Activated naive CD4-positive, alpha-beta T cell treated with anti-CD3 and anti-CD28 coated beads, Interleukin-2, amount 50 U/mL, for 72 hours (primary cell): Measurements from ENCODE around the gene ROBO4. TPM values are rescaled to one million over a fixed set of nuclear protein-coding genes. Genes with fewer than 3 reads are reported as not detected.

Experiments
- ATAC-seq, 2 donors: fragments of 150-1000 bp; cut with Tn5 transposase; 2 replicates each; pipeline ENCODE4 v1.10.0; 2021; ENCODE audit warnings: mild to moderate bottlenecking in 2 of 2, moderate library complexity in 2 of 2
- DNase-seq, 2 donors: peaks; one replicate each; pipeline ENCODE4 v3.0.0; 2021 to 2022; ENCODE audit warnings: low spot score in 2 of 2
- H3K27ac Mint-ChIP-seq, 2 donors: one replicate each; pipeline ENCODE4 v1.8.0; 2022; ENCODE audit warnings: mild to moderate bottlenecking in 2 of 2, mixed read lengths in 2 of 2
- H3K36me3 Mint-ChIP-seq, 2 donors: one replicate each; pipeline ENCODE4 v1.8.0; 2022; ENCODE audit warnings: mixed read lengths in 2 of 2
- H3K9me3 Mint-ChIP-seq, 2 donors: one replicate each; pipeline ENCODE4 v1.8.0; 2022; ENCODE audit warnings: mixed read lengths in 2 of 2
- total RNA-seq, 2 donors: library from RNA; stranded (reverse); gene quantifications; one replicate each; pipeline ENCODE4 v1.2.3, GENCODE V29; 2022

Gene ROBO4
- total RNA-seq, 2 donors from 2014 or later: not detected

DNA sequence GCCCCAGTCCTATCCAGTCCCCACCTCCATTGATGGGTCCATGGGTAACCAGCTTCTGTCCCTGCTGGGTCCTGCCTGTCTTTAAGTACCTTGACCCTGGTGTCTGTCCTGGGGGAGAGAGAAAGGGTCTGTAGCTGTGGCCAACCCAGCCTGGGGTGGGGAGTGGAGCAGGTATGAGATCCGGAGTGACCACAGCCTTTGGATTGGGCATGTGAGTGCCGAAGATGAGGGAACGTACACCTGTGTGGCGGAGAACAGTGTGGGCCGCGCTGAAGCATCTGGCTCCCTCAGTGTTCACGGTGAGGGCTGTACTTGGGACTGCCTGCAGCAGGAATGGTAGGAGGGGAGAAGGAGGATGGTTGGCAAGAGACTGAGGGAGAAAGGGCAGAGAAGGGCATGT lies 27.2 kb downstream of the ROBO4 start:
- Mint-ChIP-seq H3K9me3 (no peaks in the 10 kb centered on the region), H3K36me3 (peaks cover 0 to 9% of the 10 kb centered on the region in 2 donors), H3K27ac (no peak overlapping the region)
- no peak for ATAC-seq
- peak in 1 of 2 donors; percentile 50 for DNase-seq

DNA sequence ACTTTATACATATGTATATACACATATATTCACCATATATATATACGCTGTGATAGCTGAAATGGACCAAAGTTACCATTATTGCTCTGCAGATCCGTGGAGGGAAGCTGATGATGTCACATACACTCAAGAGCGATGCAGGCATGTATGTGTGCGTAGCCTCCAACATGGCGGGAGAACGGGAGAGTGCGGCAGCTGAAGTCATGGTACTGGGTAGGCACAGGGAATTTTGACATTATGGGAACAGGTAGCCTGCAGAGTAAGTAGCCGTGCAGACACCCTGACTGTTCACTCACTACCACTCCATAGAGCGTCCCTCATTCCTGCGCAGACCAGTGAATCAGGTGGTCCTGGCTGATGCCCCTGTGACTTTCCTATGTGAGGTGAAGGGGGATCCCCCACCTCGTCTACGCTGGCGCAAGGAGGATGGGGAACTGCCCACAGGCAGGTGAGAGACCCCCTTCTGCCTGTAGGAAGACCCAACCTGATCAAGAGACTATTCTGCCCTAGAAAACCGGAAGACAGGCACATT lies 27.7 kb downstream of the ROBO4 start:
- Mint-ChIP-seq H3K36me3 (peaks cover 0 to 9% of the 10 kb centered on the region in 2 donors), H3K27ac (no peak overlapping the region), H3K9me3 (no peaks in the 10 kb centered on the region)
- DNase-seq: peak in 1 of 2 donors; percentile 37
- no peak for ATAC-seq

DNA sequence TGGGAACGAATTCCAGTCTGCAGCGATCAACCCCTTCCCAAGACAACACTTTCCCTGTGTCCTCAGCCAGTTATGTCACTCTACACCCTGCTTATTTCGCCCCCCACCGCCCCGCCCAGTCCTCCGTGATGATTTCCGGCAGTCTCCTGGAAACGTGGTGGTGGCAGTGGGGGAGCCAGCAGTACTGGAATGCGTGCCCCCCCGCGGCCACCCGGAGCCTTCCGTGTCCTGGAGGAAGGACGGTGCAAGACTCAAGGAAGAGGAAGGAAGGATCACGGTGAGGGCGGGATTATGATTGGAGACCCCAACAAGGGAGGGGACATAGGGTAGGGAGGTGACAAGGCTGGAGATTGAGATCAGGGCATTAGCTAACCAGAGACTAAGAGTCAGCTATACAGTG lies 28.3 kb downstream of the ROBO4 start:
- no peaks in the 10 kb centered on the region for H3K9me3 Mint-ChIP-seq
- ATAC-seq (no peak), DNase-seq (peak in 1 of 2 donors; percentile 35)
- peaks cover 0 to 9% of the 10 kb centered on the region in 2 donors for H3K36me3 Mint-ChIP-seq
- no peak overlapping the region for H3K27ac Mint-ChIP-seq

DNA sequence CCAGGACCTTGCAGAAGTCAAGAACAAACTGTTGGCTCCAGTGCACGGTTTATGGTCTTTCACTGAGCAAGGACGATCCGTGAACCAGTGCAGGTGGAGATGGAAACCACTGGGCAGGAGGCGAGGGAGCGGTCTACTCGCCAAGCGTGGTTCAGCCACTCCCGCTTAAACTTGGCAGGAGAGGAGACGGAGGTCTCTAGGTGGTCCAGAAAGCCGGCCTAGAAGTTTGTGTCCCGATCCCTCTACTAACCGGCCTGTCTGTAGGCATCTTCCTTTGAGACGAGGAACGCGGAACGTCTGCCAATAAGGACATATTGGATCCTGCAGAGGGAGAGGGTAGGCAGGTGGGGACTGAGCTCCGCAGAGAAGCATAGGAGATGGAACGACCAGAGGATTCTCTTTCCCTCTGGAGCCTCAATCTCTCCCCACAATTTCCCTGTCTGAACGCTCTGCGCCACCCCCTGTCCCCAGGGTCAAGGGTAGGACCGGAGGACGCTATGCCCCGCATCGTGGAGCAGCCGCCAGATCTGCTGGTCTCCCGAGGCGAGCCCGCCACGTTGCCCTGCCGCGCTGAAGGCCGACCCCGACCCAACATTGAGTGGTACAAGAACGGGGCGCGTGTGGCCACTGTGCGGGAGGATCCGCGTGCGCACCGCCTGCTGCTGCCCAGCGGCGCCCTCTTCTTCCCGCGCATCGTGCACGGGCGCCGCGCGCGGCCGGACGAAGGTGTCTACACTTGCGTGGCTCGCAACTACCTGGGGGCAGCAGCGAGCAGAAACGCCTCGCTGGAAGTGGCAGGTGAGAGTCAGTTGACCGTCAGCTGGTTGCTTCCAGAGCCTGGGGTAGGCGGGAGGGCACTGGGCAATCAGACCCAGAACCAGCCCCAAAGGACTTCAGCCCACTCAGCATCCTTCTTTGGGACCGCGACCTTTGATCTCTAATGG lies 29.1 kb downstream of the ROBO4 start:
- ATAC-seq (no peak), DNase-seq (peak in 1 of 2 donors; percentile 48)
- H3K9me3 Mint-ChIP-seq: no peaks in the 10 kb centered on the region
- no peak overlapping the region for H3K27ac Mint-ChIP-seq
- H3K36me3 Mint-ChIP-seq: peaks cover 0 to 9% of the 10 kb centered on the region in 2 donors

DNA sequence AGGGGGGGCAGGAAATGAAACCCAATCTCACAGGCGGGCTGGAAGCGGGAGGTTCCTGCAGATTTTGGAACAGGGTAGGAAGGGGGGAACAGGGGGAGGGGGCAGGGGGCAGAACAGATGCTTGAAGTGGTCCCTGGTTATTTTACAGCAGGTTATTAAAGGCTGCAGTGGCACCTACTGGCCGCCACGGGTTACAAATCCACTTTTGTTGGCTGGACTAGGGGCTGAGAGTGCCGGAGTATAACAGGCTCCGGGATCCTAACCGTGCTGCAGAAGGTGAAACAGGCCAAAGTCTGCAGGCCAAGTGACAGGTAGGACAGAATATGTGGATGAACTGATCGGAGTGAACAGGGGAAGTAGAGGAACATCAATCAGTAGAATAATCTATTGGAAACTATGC lies 30.0 kb downstream of the ROBO4 start:
- Mint-ChIP-seq H3K36me3 (peaks cover 0 to 12% of the 10 kb centered on the region in 2 donors), H3K9me3 (no peaks in the 10 kb centered on the region), H3K27ac (peak overlapping the region in 1 of 2 donors; percentile 50)
- ATAC-seq (peak; percentile 51 to 52), DNase-seq (peak in 1 of 2 donors; percentile 46)

DNA sequence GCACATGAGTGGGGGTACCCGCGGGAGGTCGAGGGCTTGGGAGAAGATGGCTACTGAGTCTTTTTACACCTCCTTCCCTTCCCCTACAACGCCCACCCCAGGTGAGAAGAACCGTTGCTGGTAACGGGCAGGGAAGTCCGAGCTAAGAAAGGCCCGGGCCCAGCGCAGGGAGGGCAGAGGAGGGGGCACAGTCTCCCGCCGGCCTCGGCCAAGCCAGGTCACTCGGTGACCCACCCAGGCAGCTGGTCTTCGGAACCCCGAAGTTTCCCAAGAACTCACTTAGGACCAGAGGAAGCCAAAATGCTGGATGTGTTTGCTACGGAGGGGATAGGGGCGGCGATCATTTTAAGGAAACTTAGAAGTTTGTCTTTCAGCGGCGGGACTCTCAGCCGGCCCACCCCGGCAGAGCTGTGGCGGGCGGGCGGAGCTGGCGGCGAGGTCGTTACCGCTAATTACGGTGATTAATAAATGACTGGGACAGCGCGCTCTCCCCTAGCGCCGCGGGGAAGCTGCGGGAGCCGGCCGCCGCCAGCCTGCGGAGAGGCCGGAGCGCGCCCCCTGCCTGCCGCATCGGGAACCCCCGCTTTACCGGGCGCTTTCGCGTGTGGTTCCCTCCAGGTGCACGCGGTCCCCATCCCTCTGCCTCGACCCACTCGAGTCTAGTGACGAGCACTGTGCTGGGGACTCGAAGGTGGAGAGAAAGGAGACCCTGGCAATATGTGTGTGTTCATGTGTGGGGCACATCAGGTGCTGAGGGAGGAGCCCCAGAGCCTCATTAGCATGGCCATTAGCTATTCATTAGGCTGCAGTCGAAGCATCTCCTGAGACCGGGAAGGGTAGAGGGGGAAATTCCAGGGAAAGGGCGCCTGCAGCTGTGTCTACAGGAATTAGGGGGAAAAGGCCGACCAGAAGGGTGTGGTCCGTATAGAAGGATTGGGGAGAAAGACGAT lies 31.5 kb downstream of the ROBO4 start:
- no peaks in the 10 kb centered on the region for H3K9me3 Mint-ChIP-seq
- H3K36me3 Mint-ChIP-seq: peaks cover 0 to 14% of the 10 kb centered on the region in 2 donors
- H3K27ac Mint-ChIP-seq: no peak overlapping the region
- DNase-seq: peak; percentile 60 to 74
- peak; percentile 68 to 74 for ATAC-seq

DNA sequence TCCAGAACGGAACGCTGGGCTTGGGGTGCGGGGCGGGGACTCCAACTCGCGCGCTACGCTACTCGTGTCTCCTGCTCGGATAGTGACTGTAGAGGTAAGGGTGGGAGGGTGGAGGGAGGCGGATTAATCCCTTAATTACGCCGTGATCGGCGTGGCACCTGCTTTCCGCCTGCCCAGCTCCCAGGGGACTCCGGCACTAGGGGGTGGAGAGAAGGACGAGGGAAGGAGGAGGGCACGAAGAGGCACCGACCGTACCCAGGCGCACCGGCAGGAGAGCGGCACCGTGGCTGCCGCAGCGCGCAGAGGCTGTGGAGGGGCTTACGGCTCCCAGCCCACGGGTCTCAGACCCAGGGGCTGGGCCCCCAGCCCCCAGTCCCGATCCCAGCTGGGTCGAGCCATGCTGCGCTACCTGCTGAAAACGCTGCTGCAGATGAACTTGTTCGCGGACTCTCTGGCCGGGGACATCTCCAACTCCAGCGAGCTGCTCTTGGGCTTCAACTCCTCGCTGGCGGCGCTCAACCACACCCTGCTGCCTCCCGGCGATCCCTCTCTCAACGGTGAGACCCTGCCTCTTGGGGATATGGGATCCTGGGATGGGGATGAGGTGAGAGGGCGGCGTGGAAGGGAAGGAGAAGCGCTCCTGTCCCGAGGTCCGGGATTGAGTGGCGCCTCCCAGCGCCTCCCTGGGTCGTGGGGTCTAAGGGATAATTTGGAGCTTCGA lies 32.3 kb downstream of the ROBO4 start, which contains the start of gene ROBO3:
Gene ROBO3 (plus strand): TSS at position 252 of the 721 bp plus-strand sequence. CDS start 146 bp downstream, at position 398.
- peaks cover 0 to 14% of the 10 kb centered on the region in 2 donors for H3K36me3 Mint-ChIP-seq
- no peak within 1 kb of the TSS for H3K27ac Mint-ChIP-seq
- no peaks in the 10 kb centered on the region for H3K9me3 Mint-ChIP-seq
- ATAC-seq (no peak), DNase-seq (peak in 1 of 2 donors; percentile 40)

DNA sequence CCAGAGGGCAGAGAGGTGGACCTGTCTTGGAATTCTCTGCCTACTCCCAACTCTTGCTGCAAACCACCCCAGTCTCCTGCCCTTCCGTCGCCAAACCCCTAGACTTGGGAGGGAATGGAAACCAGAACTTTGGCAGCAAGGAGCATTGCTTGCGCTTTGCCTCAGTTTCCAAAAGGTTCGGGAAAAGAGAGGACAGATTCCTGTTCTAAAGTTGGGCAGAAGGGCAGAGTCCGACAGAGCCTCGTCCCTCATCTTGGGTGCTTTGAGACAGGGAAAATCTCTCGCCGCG lies 32.8 kb downstream of the ROBO4 start:
- Mint-ChIP-seq H3K36me3 (peaks cover 0 to 14% of the 10 kb centered on the region in 2 donors), H3K27ac (no peak overlapping the region), H3K9me3 (no peaks in the 10 kb centered on the region)
- DNase-seq (no peak), ATAC-seq (no peak)

DNA sequence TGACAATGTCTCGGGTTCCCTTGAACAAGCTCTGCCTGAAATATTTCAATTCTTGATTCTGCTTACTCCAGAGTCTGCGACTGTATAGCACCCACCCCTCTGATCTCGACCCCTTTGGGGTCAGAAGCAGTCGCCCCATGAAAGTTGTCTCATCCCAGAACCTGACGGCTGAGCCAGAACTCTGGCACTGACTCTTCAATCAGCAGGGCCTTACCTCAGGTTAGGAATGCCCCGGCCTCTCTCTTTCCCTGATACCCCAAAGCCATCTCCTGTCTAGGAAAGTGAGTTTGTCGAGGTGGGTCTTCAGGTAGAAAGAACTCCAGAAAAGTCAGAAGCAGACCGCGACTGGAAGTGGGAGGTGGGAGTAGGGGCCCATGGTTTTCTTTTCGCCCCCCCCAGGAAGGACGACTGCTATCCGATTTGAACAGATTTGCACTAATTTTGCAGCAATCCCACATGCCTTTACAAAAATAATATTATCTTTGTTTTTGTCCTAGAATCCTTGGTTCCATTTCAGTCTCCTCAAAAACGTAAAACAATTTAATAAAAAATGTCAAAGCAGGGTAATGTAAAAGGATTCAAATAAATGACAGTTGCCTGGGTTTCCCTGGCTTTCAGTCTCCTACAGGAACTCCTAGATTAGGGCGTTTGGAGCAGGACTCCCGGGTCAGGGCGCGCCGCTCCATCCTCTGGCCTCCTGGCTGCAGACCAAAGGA lies 33.3 kb downstream of the ROBO4 start:
- Mint-ChIP-seq H3K9me3 (no peaks in the 10 kb centered on the region), H3K27ac (no peak overlapping the region), H3K36me3 (peaks cover 0 to 14% of the 10 kb centered on the region in 2 donors)
- DNase-seq (peak in 1 of 2 donors; percentile 23), ATAC-seq (no peak)

DNA sequence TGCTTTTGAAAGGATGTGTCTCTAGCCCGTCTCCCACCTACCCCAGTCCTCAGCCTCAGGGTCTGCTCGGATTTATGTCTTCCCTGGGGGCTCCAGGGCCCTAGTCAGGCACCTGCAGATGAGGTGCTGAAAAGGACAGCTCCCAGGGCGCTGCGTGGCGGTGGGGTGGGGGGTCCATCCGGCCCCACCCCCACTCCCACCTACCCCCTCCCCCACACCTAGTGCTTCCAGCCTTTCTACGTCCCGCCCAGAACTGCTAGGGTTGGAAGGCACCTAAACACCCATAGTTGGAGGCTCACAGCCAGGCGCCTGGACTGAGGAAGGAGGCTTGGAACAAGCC lies 33.9 kb downstream of the ROBO4 start:
- Mint-ChIP-seq H3K27ac (no peak overlapping the region), H3K36me3 (peaks cover 0 to 14% of the 10 kb centered on the region in 2 donors), H3K9me3 (no peaks in the 10 kb centered on the region)
- DNase-seq: peak in 1 of 2 donors; percentile 33
- ATAC-seq: no peak

DNA sequence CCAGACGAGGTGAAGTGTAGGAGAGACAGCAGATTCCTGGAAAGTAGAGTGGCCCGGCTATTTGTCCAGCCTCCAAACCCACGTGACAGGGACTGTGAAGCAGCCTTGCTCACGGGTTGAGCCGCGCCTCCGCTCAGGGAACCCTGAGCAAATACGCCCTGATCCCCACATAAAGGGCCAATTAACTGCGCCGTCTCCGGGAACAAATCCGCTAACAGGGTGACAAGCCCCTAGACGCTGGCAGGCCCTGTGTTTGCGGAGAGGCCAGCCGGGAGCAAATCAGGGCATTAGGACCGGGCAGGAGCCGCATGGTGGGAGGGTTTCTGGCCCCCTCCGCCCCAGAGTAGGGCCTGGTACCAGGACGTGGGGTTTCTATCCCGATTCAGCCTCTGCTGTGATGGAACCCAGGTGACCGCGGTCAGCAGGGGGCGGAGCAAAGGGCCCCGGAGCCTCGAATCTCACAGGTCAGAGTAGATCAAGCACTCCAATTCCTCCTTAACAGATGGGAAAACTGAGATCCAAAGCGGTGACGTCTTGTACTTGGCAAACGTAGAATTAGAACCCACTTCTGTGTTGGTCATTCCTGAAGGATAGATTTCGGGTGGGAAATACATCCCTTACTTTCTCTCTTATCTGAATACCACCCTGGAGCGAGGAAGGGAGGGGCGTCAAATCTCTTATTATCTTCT lies 34.4 kb downstream of the ROBO4 start:
- Mint-ChIP-seq H3K36me3 (peaks cover 0 to 14% of the 10 kb centered on the region in 2 donors), H3K27ac (no peak overlapping the region), H3K9me3 (no peaks in the 10 kb centered on the region)
- DNase-seq (peak in 1 of 2 donors; percentile 37), ATAC-seq (no peak)

DNA sequence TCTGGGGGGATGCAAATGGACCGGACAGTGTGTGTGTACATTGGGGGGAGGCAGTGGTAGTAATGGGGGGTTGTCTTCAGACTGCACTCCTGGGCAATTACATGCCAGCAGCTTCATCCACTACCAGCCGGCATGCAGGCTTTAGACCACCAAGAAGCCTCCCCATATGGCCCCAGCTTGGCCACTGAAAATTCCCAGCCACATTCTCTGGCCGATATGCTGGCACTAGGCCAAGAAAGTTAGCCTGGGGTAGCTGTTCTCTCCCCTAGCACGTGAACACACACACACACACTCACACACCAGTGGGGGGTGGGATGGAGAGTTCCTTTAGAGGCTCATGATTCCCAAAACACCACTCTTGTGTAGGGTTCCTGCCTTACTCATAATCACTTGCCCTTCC lies 36.0 kb downstream of the ROBO4 start:
- Mint-ChIP-seq H3K27ac (no peak overlapping the region), H3K36me3 (peaks cover 0 to 8% of the 10 kb centered on the region in 2 donors), H3K9me3 (no peaks in the 10 kb centered on the region)
- DNase-seq (no peak), ATAC-seq (no peak)

DNA sequence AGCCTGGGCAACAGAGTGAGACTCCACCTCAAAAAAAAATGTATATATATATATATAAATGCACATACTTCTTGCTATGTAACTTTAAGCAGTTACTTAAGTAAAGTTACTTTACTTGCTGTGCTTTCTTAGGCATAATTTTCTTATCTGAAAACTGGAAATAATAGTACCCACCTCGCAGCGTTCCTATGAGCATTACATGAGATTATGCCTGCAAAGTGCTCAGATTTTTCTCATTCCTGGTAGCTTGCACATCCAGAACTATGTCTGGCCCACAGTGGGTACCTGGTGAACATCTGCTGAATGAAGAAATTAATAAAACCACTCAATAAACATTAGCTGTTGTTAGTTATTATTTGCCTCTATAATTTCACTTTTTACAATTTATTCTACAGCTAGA lies 38.5 kb downstream of the ROBO4 start:
- Mint-ChIP-seq H3K36me3 (peaks cover 0 to 5% of the 10 kb centered on the region in 2 donors), H3K9me3 (no peaks in the 10 kb centered on the region), H3K27ac (no peak overlapping the region)
- DNase-seq: no peak
- ATAC-seq: no peak

DNA sequence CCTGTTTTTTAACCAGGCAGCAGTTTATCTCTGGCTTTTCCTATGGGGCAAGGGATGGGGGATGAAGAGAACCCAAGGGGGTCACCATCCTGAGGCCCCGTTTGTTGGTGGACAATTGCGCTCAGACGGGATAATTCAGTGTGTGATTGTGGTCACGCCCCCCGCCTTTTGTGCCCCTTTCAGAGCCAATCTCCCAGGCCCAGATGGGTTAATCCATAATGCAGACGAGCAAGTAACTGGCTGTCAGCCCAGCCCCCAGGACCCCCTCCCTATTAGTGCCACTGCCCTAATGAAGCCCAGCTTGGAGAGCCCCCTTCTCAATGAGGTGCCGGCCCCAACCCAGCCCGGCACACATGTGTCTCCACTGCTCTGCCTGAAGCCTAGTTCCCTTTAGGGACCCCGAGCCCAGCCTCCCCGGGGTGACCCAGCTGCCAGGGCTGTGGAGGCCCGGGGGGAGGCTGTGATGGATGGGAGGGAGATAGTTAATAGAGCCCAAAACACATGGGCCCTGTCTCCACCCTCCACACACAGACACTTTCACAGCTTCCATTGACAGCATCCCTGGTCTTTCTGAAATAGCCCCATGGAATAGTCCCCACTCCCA lies 51.5 kb downstream of the ROBO4 start:
- H3K27ac Mint-ChIP-seq: no peak overlapping the region
- H3K36me3 Mint-ChIP-seq: peaks cover 0 to 7% of the 10 kb centered on the region in 2 donors
- DNase-seq: no peak
- H3K9me3 Mint-ChIP-seq: no peaks in the 10 kb centered on the region
- no peak for ATAC-seq

DNA sequence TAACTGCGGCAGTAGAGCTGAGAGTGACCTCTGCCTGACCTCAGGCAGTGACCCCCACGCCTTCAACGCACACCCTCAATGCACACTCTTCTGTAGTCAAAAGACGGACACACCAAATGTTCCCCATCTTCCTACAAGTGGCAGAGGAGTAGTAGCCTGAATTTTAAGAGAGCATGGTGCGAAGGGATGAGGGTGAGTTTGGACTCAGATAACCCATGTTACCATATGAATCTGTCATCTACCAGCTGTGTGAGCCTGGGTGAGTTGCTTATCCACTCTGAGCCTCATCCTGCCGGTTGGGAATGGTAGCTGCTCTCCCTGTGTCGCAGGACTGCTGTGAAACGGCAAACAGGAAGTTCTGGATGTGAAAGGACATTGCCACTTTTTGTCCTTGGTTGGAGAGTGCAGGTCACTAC lies 53.0 kb downstream of the ROBO4 start:
- Mint-ChIP-seq H3K36me3 (peaks cover 0 to 12% of the 10 kb centered on the region in 2 donors), H3K9me3 (no peaks in the 10 kb centered on the region), H3K27ac (no peak overlapping the region)
- no peak for DNase-seq
- no peak for ATAC-seq
